Measurements from ENCODE around the gene FBXL3.
A peak's percentile ranks its signal among the peaks of the same experiment; 100 is the strongest.

The FBXL3 gene

GRCh38 chr13:77056886-77057285, 29.9 kb upstream of the FBXL3 start:
- peaks cover 34% of the 10 kb centered on the region for H3K36me3 Mint-ChIP-seq (ENCODE audit: low read depth)
- no peak for DNase-seq
- peaks cover 24% of the 10 kb centered on the region for H3K4me1 Mint-ChIP-seq
- TF ChIP-seq CTCF (IDR thresholded peaks at IDR 0.05), result no peak
- no peak overlapping the region for H3K4me3 Mint-ChIP-seq
- no peaks in the 10 kb centered on the region for H3K9me3 Mint-ChIP-seq
- H3K27ac Mint-ChIP-seq, result peak overlapping the region; percentile 58
- H3K27me3 Mint-ChIP-seq (ENCODE audit: low read depth, poor library complexity), result no peaks in the 10 kb centered on the region

- peaks cover 35% of the 10 kb centered on the region for H3K36me3 Mint-ChIP-seq (ENCODE audit: low read depth)
- DNase-seq, result no peak
- peak; percentile 16 for TF ChIP-seq CTCF (IDR thresholded peaks at IDR 0.05)
- H3K27me3 Mint-ChIP-seq (ENCODE audit: low read depth, poor library complexity), result no peaks in the 10 kb centered on the region
- peak overlapping the region; percentile 58 for H3K27ac Mint-ChIP-seq
- no peaks in the 10 kb centered on the region for H3K9me3 Mint-ChIP-seq
- no peak overlapping the region for H3K4me3 Mint-ChIP-seq
- H3K4me1 Mint-ChIP-seq, result peaks cover 24% of the 10 kb centered on the region
Observed at GRCh38 chr13:77056382-77056781, 29.4 kb upstream of the FBXL3 start.

- H3K4me1 Mint-ChIP-seq, result peaks cover 29% of the 10 kb centered on the region
- no peaks in the 10 kb centered on the region for H3K27me3 Mint-ChIP-seq (ENCODE audit: low read depth, poor library complexity)
- no peak for DNase-seq
- H3K9me3 Mint-ChIP-seq, result no peaks in the 10 kb centered on the region
- no peak overlapping the region for H3K4me3 Mint-ChIP-seq
- H3K36me3 Mint-ChIP-seq (ENCODE audit: low read depth), result peaks cover 42% of the 10 kb centered on the region
- no peak overlapping the region for H3K27ac Mint-ChIP-seq
- no peak for TF ChIP-seq CTCF (IDR thresholded peaks at IDR 0.05)
Observed at GRCh38 chr13:77055158-77055557, 28.2 kb upstream of the FBXL3 start.

GRCh38 chr13:77053192-77053591, 26.2 kb upstream of the FBXL3 start:
- Mint-ChIP-seq H3K27ac (no peak overlapping the region), H3K9me3 (no peaks in the 10 kb centered on the region), H3K27me3 (ENCODE audit: low read depth, poor library complexity) (no peaks in the 10 kb centered on the region), H3K4me1 (peaks cover 48% of the 10 kb centered on the region), H3K4me3 (no peak overlapping the region), H3K36me3 (ENCODE audit: low read depth) (peaks cover 58% of the 10 kb centered on the region)
- no peak for TF ChIP-seq CTCF (IDR thresholded peaks at IDR 0.05)
- DNase-seq, result no peak

- Mint-ChIP-seq H3K27me3 (ENCODE audit: low read depth, poor library complexity) (no peaks in the 10 kb centered on the region), H3K9me3 (no peaks in the 10 kb centered on the region), H3K36me3 (ENCODE audit: low read depth) (peaks cover 72% of the 10 kb centered on the region), H3K4me3 (peak overlapping the region; percentile 39), H3K27ac (peak overlapping the region; percentile 89), H3K4me1 (peaks cover 36% of the 10 kb centered on the region)
- TF ChIP-seq CTCF (IDR thresholded peaks at IDR 0.05), result no peak
- no peak for DNase-seq
Observed at GRCh38 chr13:77048681-77049080, 21.7 kb upstream of the FBXL3 start.

- Mint-ChIP-seq H3K4me1 (peaks cover 40% of the 10 kb centered on the region), H3K27ac (peak overlapping the region; percentile 24), H3K27me3 (ENCODE audit: low read depth, poor library complexity) (no peaks in the 10 kb centered on the region), H3K9me3 (no peaks in the 10 kb centered on the region), H3K36me3 (ENCODE audit: low read depth) (peaks cover 69% of the 10 kb centered on the region), H3K4me3 (no peak overlapping the region)
- no peak for TF ChIP-seq CTCF (IDR thresholded peaks at IDR 0.05)
- no peak for DNase-seq
Observed at GRCh38 chr13:77047649-77048343, 20.8 kb upstream of the FBXL3 start.

All from nephron progenitor cell (in vitro differentiated cells).